RWPE2 (cell line): ENCODE measurements around the gene SMG6.

Experiments
- ATAC-seq: fragments of 200-7000 bp; cut with Tn5 transposase; 3 replicates; pipeline ENCODE4 v1.9.1; 2021; ENCODE audit warnings: low read depth
- DNase-seq: peaks from one replicate; pipeline ENCODE4 v3.0.0-alpha.2; 2020; ENCODE audit warnings: low spot score
- H3K27ac ChIP-seq: fragments of 450-650 bp; 2 replicates; pipeline ENCODE4 v1.5.1; 2017; ENCODE audit warnings: mild to moderate bottlenecking; ENCODE audit not compliant: poor library complexity, severe bottlenecking
- H3K27me3 ChIP-seq: fragments of 250-450 bp; sonication (Bioruptor Pico); 2 replicates; pipeline ENCODE4 v1.5.1; 2021; ENCODE audit warnings: mild to moderate bottlenecking, moderate library complexity; ENCODE audit not compliant: insufficient read depth, poor library complexity, severe bottlenecking
- H3K36me3 ChIP-seq: fragments of 250-450 bp; sonication (Bioruptor Pico); 2 replicates; pipeline ENCODE4 v1.5.1; 2020; ENCODE audit warnings: low read depth, mild to moderate bottlenecking, moderate library complexity
- H3K4me1 ChIP-seq: fragments of 250-450 bp; sonication (Bioruptor Pico); 2 replicates; pipeline ENCODE4 v1.5.1; 2021; ENCODE audit warnings: mild to moderate bottlenecking, moderate library complexity; ENCODE audit not compliant: insufficient read depth, poor library complexity, severe bottlenecking
- H3K4me3 ChIP-seq: fragments of 250-450 bp; sonication (Bioruptor Pico); 2 replicates; pipeline ENCODE4 v1.5.1; 2021; ENCODE audit warnings: mild to moderate bottlenecking, moderate library complexity; ENCODE audit not compliant: severe bottlenecking
- H3K9me3 ChIP-seq: fragments of 250-450 bp; sonication (Bioruptor Pico); 2 replicates; pipeline ENCODE4 v1.5.1; 2021; ENCODE audit warnings: mild to moderate bottlenecking, moderate library complexity; ENCODE audit not compliant: severe bottlenecking
- TF ChIP-seq, protein P1 (sequence below): fragments of 450-650 bp; IDR thresholded peaks from one replicate; pipeline ENCODE4 v1.5.1; 2017; ENCODE audit warnings: mild to moderate bottlenecking, moderate library complexity; ENCODE audit not compliant: poor library complexity, severe bottlenecking

SMG6 gene

DNA sequence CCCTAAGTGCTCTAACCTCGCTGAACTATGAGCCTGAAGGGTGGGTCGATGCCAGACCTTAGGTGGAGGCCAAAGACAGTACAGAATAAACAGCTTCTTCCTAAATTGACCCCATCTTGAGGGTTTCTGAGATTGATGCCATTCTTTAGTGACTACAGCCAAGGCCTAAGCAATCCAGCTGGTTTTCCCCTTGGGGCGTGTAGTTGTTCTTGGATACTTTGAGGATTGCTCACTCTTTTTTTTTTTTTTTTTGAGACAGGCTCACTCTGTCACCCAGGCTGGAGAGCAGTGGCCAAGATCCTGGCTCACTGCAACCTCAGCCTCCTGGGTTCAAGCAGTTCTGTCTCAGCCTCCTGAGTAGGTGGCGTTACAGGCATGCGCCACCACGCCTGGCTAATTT, 259.8 kb downstream of the SMG6 start:
- Histone ChIP-seq H3K4me3 (no peak overlapping the region), H3K4me1 (peaks cover 11% of the 10 kb centered on the region), H3K9me3 (no peaks in the 10 kb centered on the region), H3K36me3 (peaks cover 11% of the 10 kb centered on the region), H3K27ac (peak overlapping the region; percentile 68), H3K27me3 (no peaks in the 10 kb centered on the region)
- ATAC-seq: peak; percentile 37
- TF ChIP-seq, protein P1, sequence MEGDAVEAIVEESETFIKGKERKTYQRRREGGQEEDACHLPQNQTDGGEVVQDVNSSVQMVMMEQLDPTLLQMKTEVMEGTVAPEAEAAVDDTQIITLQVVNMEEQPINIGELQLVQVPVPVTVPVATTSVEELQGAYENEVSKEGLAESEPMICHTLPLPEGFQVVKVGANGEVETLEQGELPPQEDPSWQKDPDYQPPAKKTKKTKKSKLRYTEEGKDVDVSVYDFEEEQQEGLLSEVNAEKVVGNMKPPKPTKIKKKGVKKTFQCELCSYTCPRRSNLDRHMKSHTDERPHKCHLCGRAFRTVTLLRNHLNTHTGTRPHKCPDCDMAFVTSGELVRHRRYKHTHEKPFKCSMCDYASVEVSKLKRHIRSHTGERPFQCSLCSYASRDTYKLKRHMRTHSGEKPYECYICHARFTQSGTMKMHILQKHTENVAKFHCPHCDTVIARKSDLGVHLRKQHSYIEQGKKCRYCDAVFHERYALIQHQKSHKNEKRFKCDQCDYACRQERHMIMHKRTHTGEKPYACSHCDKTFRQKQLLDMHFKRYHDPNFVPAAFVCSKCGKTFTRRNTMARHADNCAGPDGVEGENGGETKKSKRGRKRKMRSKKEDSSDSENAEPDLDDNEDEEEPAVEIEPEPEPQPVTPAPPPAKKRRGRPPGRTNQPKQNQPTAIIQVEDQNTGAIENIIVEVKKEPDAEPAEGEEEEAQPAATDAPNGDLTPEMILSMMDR: no peak
- DNase-seq: no peak

DNA sequence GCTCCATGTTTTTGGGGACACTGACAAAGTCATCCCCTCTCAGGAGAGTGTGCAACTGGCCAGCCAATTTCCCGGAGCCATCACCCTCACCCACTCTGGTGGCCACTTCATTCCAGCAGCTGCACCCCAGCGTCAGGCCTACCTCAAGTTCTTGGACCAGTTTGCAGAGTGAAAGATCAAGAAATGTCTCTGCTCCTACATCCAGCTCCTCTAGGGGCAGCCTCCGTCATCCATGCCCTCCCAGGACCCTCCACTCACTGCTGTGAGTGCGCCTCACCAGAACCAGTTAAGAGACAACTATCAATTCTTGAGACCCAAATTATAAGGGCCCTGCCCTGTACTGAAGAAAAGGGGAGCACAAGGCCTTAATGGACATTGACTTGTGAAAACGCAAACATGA, 260.7 kb downstream of the SMG6 start:
- TF ChIP-seq, protein P1: no peak
- H3K27ac ChIP-seq: peak overlapping the region; percentile 68

DNA sequence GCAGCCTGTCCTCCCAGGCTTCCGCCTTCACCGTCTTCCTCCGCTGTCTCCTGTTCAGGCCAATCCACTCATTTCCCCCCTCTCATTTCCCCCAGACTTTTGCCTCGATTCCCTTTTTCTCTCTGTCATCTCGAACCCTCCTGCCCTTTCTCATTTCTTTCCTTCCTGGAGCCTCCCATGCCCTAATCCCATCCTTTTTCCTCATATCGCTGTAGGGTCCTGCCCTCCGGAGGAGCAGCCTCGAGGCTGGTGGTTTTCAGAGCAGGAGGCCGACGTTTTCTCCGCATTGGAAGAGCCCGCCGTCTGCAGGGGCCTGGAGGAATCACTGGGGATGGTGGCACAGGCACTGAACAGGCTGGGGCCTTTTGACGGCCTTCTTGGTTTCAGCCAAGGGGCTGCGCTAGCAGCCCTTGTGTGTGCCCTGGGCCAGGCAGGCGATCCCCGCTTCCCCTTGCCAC, 261.2 kb downstream of the SMG6 start:
- Histone ChIP-seq H3K4me1 (peaks cover 11% of the 10 kb centered on the region), H3K27ac (peak overlapping the region; percentile 68), H3K4me3 (peak overlapping the region; percentile 55), H3K9me3 (no peaks in the 10 kb centered on the region), H3K36me3 (peaks cover 11% of the 10 kb centered on the region), H3K27me3 (no peaks in the 10 kb centered on the region)
- TF ChIP-seq, protein P1: no peak
- ATAC-seq (no peak), DNase-seq (no peak)

More for the DNA sequence above, 260.7 kb downstream of the SMG6 start:
- DNase-seq: no peak
- no peaks in the 10 kb centered on the region for H3K9me3 ChIP-seq
- H3K4me3 ChIP-seq: peak overlapping the region; percentile 55
- ATAC-seq: no peak
- H3K36me3 ChIP-seq: peaks cover 11% of the 10 kb centered on the region
- H3K4me1 ChIP-seq: peaks cover 11% of the 10 kb centered on the region
- H3K27me3 ChIP-seq: no peaks in the 10 kb centered on the region

DNA sequence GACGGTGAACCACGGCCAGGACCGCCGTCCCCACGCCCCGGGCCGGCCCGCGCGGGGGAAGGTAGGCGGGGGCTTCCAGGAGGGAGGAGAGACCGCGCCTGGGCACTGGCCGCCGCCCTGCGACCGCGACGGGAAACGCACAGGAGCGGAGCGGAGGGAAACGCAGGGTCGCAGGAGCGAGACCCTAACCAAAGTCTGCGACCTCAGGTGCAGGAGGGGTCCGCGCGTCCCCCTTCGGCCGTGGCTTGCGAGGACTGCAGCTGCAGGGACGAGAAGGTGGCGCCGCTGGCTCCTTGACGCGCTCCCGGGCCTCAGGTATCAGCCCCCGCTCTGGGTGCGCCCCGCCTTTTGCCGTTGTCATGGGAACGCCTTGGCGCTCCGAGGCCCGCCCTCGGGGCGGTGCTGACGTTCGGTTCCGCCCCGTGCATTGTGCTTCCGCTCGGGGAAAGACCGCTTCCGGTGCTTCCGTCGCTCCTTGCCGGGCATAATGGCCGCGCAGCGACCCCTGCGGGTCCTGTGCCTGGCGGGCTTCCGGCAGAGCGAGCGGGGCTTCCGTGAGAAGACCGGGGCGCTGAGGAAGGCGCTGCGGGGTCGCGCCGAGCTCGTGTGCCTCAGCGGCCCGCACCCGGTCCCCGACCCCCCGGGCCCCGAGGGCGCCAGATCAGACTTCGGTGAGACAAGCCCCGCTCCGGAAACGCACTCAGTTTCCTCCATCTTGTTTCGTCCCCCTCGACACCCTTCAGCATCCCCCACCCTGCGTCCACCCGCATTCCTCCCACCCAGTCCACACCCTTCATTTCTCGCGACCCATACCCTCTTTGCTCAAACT, 261.8 kb downstream of the SMG6 start, which contains the start of gene OVCA2:
TSS of gene OVCA2 (plus strand) at position 462 of the 829 bp plus-strand sequence. CDS start at position 488, 26 bp downstream.
- H3K4me3 ChIP-seq: peak within 1 kb of the TSS; percentile 55
- no peaks in the 10 kb centered on the region for H3K9me3 ChIP-seq
- ATAC-seq (peak; percentile 84), DNase-seq (peak; percentile 93)
- H3K27ac ChIP-seq: peak within 1 kb of the TSS; percentile 68
- H3K4me1 ChIP-seq: peaks cover 11% of the 10 kb centered on the region
- TF ChIP-seq, protein P1: peak; percentile 44
- H3K27me3 ChIP-seq: no peaks in the 10 kb centered on the region
- peaks cover 12% of the 10 kb centered on the region for H3K36me3 ChIP-seq
